HepG2 (cell line): ENCODE measurements around the gene SERPINA3. TPM values are rescaled to one million over a fixed set of nuclear protein-coding genes. Genes with fewer than 3 reads are reported as not detected.

Experiments used
- ATAC-seq: fragments of 200-7000 bp; cut with Tn5 transposase; 3 replicates; pipeline ENCODE4 v1.9.1; 2020; ENCODE audit warnings: mild to moderate bottlenecking, moderate library complexity
- BruUV-seq: library from RNA; stranded (reverse); fragments of 400-500 nt; replicated peaks from 2 replicates; lab custom pipeline; 2021; lab: Mats Ljungman, UMichigan
- CTCF ChIA-PET: fragments of 300-600 bp; formaldehyde crosslinking; extraction: SDS; loops from one replicate; lab custom pipeline; 2021; ENCODE audit warnings: low total read pairs, inconsistent platforms, low intra/inter-chr PET ratio; lab: Yijun Ruan, JAX
- POLR2A ChIA-PET: fragments of 350-600 bp; sonication (Branson Sonifier 250); formaldehyde crosslinking; loops from one replicate; lab custom pipeline; 2020; ENCODE audit warnings: antibody characterized with exemption, inconsistent platforms; lab: Yijun Ruan, JAX
- DNase-seq: peaks from one replicate; pipeline ENCODE4 v3.0.0-alpha.2; 2015; ENCODE audit warnings: low spot score
- FAIRE-seq: peaks from 3 replicates; lab custom pipeline; 2011; peaks lifted over from hg19 to GRCh38; lab: Jason Lieb, UNC
- H2AFZ ChIP-seq: one replicate; pipeline ENCODE4 v1.6.1; 2011; ENCODE audit warnings: low read length, inconsistent platforms
- H3K27ac ChIP-seq: fragments of 300-600 bp; 3 replicates; pipeline ENCODE4 v1.8.0; 2011; ENCODE audit warnings: mixed run types, mild to moderate bottlenecking, mixed read lengths, low read length, inconsistent platforms; ENCODE audit not compliant: insufficient read depth; ENCODE audit errors: extremely low read length
- H3K27me3 ChIP-seq, 2 experiments: fragments of 200-600 bp in 1 of 2; 2 replicates in 1 of 2; 3 replicates in 1 of 2; pipeline versions ENCODE4 v1.6.0 to v1.8.0; 2011; ENCODE audit warnings: low read length in 2 of 2, mild to moderate bottlenecking in 2 of 2, moderate library complexity in 2 of 2, inconsistent platforms in 1 of 2; ENCODE audit not compliant: insufficient read depth in 2 of 2, control insufficient read depth in 1 of 2
- H3K36me3 ChIP-seq, 2 experiments: fragments of 200-600 bp in 1 of 2; replicated peaks in 1 of 2; 2 replicates in 1 of 2; 3 replicates in 1 of 2; pipeline versions ENCODE4 v1.5.1 to v1.8.0; 2011; ENCODE audit warnings: low read length in 2 of 2, inconsistent platforms in 1 of 2; ENCODE audit not compliant: insufficient read depth in 2 of 2, control insufficient read depth in 1 of 2
- H3K4me1 ChIP-seq: 2 replicates; pipeline ENCODE4 v1.5.1; 2012; ENCODE audit warnings: low read length, inconsistent platforms; ENCODE audit not compliant: insufficient read depth
- H3K4me2 ChIP-seq: 2 replicates; pipeline ENCODE4 v1.6.0; 2011; ENCODE audit warnings: low read depth, low read length, inconsistent platforms
- H3K4me3 ChIP-seq, 3 experiments: fragments of 200-600 bp in 1 of 3; sonication (generic), shearing (Covaris generic) in 1 of 3; replicated peaks in 1 of 3; 2 replicates each; pipeline ENCODE4 v1.5.1; 2011 to 2016; ENCODE audit warnings: low read length in 3 of 3, inconsistent platforms in 2 of 3, low read depth in 2 of 3, mild to moderate bottlenecking in 2 of 3, control low read depth in 1 of 3, mixed read lengths in 1 of 3; ENCODE audit not compliant: insufficient read depth in 1 of 3
- H3K79me2 ChIP-seq: one replicate; pipeline ENCODE4 v1.6.1; 2011; ENCODE audit warnings: low read length, inconsistent platforms; ENCODE audit not compliant: insufficient read depth
- H3K9ac ChIP-seq: 2 replicates; pipeline ENCODE4 v1.6.0; 2011; ENCODE audit warnings: mild to moderate bottlenecking, low read depth, low read length, inconsistent platforms; ENCODE audit not compliant: insufficient read depth
- H3K9me3 ChIP-seq: 2 replicates; pipeline ENCODE4 v1.5.1; 2012; ENCODE audit warnings: mild to moderate bottlenecking, low read length
- H4K20me1 ChIP-seq: 2 replicates; pipeline ENCODE4 v1.6.0; 2011; ENCODE audit warnings: inconsistent platforms, mild to moderate bottlenecking, low read length, moderate library complexity; ENCODE audit not compliant: insufficient read depth
- ADNP ChIP-seq: sonication (generic); formaldehyde crosslinking; IDR thresholded peaks from 2 replicates; pipeline ENCODE4 v1.4.0; 2020; ENCODE audit warnings: missing genetic modification reagents
- AKAP8 ChIP-seq: sonication (generic); formaldehyde crosslinking; IDR thresholded peaks from 2 replicates; pipeline ENCODE4 v1.5.1; 2020; ENCODE audit warnings: mild to moderate bottlenecking, missing genetic modification reagents
- ESRRA ChIP-seq: sonication (generic); formaldehyde crosslinking; IDR thresholded peaks from 2 replicates; pipeline ENCODE4 v1.5.1; 2020; ENCODE audit warnings: mild to moderate bottlenecking, low read depth, missing genetic modification reagents
- FOXK2 ChIP-seq: fragments of 450-650 bp; IDR thresholded peaks from 2 replicates; pipeline ENCODE4 v1.6.1; 2016
- KDM1A ChIP-seq: IDR thresholded peaks from 2 replicates; pipeline ENCODE4 v1.6.1; 2016; ENCODE audit warnings: missing compliant biosample characterization
- MEF2D ChIP-seq: sonication (generic); formaldehyde crosslinking; IDR thresholded peaks from 2 replicates; pipeline ENCODE4 v1.5.1; 2020; ENCODE audit warnings: mild to moderate bottlenecking, missing genetic modification reagents
- NR3C1 ChIP-seq: sonication (generic); formaldehyde crosslinking; IDR thresholded peaks from 2 replicates; pipeline ENCODE4 v1.4.0; 2020; ENCODE audit warnings: missing genetic modification reagents
- PLRG1 ChIP-seq: fragments of 450-650 bp; conservative IDR thresholded peaks from 2 replicates; pipeline ENCODE4 v1.6.1; 2016
- RAD21 ChIP-seq: fragments of 450-650 bp; formaldehyde crosslinking; IDR thresholded peaks from 2 replicates; pipeline ENCODE4 v1.5.0; 2020; ENCODE audit warnings: mild to moderate bottlenecking
- RXRB ChIP-seq: IDR thresholded peaks from 2 replicates; pipeline ENCODE4 v1.6.1; 2016; ENCODE audit warnings: borderline replicate concordance, missing genetic modification reagents, missing compliant biosample characterization
- SPEN ChIP-seq: sonication (generic); formaldehyde crosslinking; IDR thresholded peaks from 2 replicates; pipeline ENCODE4 v1.5.1; 2020; ENCODE audit warnings: low read depth, mild to moderate bottlenecking, missing genetic modification reagents
- TCF12 ChIP-seq, 2 experiments: fragments of 450-650 bp in 1 of 2; sonication (generic) in 1 of 2; formaldehyde crosslinking in 1 of 2; IDR thresholded peaks; 2 replicates each; pipeline versions ENCODE4 v1.6.1 to v1.8.0; 2017 to 2022; ENCODE audit warnings: antibody characterized with exemption in 1 of 2, mild to moderate bottlenecking in 1 of 2, missing genetic modification reagents in 1 of 2, moderate library complexity in 1 of 2
- ZFP37 ChIP-seq: sonication (generic); formaldehyde crosslinking; IDR thresholded peaks from 2 replicates; pipeline ENCODE4 v1.4.0; 2020; ENCODE audit warnings: missing genetic modification reagents, borderline replicate concordance
- ZKSCAN8 ChIP-seq: IDR thresholded peaks from 2 replicates; pipeline ENCODE4 v1.6.1; 2016; ENCODE audit warnings: borderline replicate concordance, missing genetic modification reagents, missing compliant biosample characterization
- ZMYM4 ChIP-seq: sonication (generic); formaldehyde crosslinking; IDR thresholded peaks from 2 replicates; pipeline ENCODE4 v1.8.1; 2023; ENCODE audit warnings: mild to moderate bottlenecking, missing genetic modification reagents
- ZNF10 ChIP-seq: sonication (generic); formaldehyde crosslinking; IDR thresholded peaks from 2 replicates; pipeline ENCODE4 v1.4.0; 2020; ENCODE audit warnings: mild to moderate bottlenecking, low read depth, missing genetic modification reagents, borderline replicate concordance
- ZNF331 ChIP-seq: sonication (generic); formaldehyde crosslinking; IDR thresholded peaks from 2 replicates; pipeline ENCODE4 v1.4.0; 2020; ENCODE audit warnings: missing genetic modification reagents
- ZNF816 ChIP-seq: sonication (generic); formaldehyde crosslinking; IDR thresholded peaks from 2 replicates; pipeline ENCODE4 v1.8.0; 2022; ENCODE audit warnings: missing genetic modification reagents, mild to moderate bottlenecking, borderline replicate concordance
- WGBS: methylation state at CpG from one replicate; pipeline ENCODE4 v1.1.6; 2017; ENCODE audit warnings: low lambda C conversion rate; 5-methylcytosine and 5-hydroxymethylcytosine counted together
- in situ Hi-C: cut with HindIII; loops from 2 replicates; pipeline ENCODE4 v1.10.0; 2017; ENCODE audit warnings: low pct_unique_long_range_greater_than_20kb; ENCODE audit not compliant: extremely low pct_ligation_motif_present
- intact Hi-C: fragments of 100-400 bp; cut with micrococcal nuclease; formaldehyde crosslinking; loops from one replicate; pipeline ENCODE4 v1.10.0; 2022; ENCODE audit not compliant: unreplicated experiment
- polyA plus RNA-seq, 8 experiments: library from polyadenylated mRNA; depleted of rRNA in 3 of 8; stranded (reverse) in 7 of 8; unstranded in 1 of 8; fragments of >200 nt; fragmentation: Illumina TruSeq in 4 of 8; extraction: Trizol in 4 of 8; gene quantifications; 2 replicates each; pipeline versions ENCODE4 v1.2.1 to v1.2.3, GENCODE V29; 2011 to 2016; ENCODE audit warnings: low read depth in 4 of 8, missing spikeins in 1 of 8, mixed read lengths in 1 of 8; ENCODE audit not compliant: insufficient read depth in 1 of 8
- total RNA-seq, 5 experiments: library from RNA; depleted of rRNA; stranded (reverse); fragments of >200 nt; fragmentation: Illumina TruSeq; extraction: Trizol; gene quantifications; 2 replicates each; pipeline ENCODE4 v1.2.3, GENCODE V29; 2016; ENCODE audit warnings: low read depth in 1 of 5
- TF ChIP-seq, protein P1 (sequence below): sonication (generic); formaldehyde crosslinking; IDR thresholded peaks from 2 replicates; pipeline ENCODE4 v1.4.0; 2020; ENCODE audit warnings: missing genetic modification reagents

Gene SERPINA3
- total and polyA plus RNA-seq, 2 of the 13 experiments (the other 11 are each of a cell fraction or from before 2014, with no cell fraction given) = 825 to 2,200 TPM

- intact Hi-C loops = loop anchor here (1.0 to 5.0 kb wide), 6 partner anchors 13 to 1462 kb away; partner anchors contain the start of genes SERPINA3, SERPINA4 and SERPINA5
- no peaks in the 10 kb centered on the region for H4K20me1 ChIP-seq
- in situ Hi-C loops = no loop called here
- peak overlapping the region; percentile 96 for H3K27ac ChIP-seq
- no peaks in the 10 kb centered on the region for H3K9me3 ChIP-seq
- WGBS = 0% methylated on average over 9 of the region's 11 CpGs
- no peaks in the 10 kb centered on the region for H3K27me3 ChIP-seq
- BruUV-seq = no TSS peak
- ATAC-seq (peak; percentile 77), DNase-seq (peak; percentile 100), FAIRE-seq (peak; percentile 98)
- H3K36me3 ChIP-seq = no peaks in the 10 kb centered on the region
- H2AFZ ChIP-seq = no peak overlapping the region
- ChIA-PET CTCF (interaction anchor here (1.0 kb wide), 1 partner anchor 50 kb away, joined by 5 read pairs; no protein-coding TSS in a partner anchor), POLR2A (interaction anchor here (0.6 to 15.7 kb wide), 36 partner anchors 11 to 951 kb away, joined by 3 to 638 read pairs (median 5); partner anchors contain the start of genes SERPINA1, SERPINA3, SERPINA4 and SERPINA5)
- peaks cover 37% of the 10 kb centered on the region for H3K79me2 ChIP-seq
- H3K9ac ChIP-seq = peak overlapping the region; percentile 82
- H3K4me3 ChIP-seq = peak overlapping the region; percentile 52 to 68 (median 56)
- peak overlapping the region; percentile 94 for H3K4me2 ChIP-seq
- peaks cover 97% of the 10 kb centered on the region for H3K4me1 ChIP-seq
- TF ChIP-seq ESRRA (peak; percentile 85), ZNF331 (CRISPR knock-in tag) (peak; percentile 84), MEF2D (CRISPR knock-in tag) (peak; percentile 93), ZNF816 (CRISPR knock-in tag) (no peak), RXRB (CRISPR knock-in tag) (peak; percentile 100), SPEN (CRISPR knock-in tag) (peak; percentile 84; the same call in 1 of the 2 replicates), ADNP (CRISPR knock-in tag) (no peak), FOXK2 (peak; percentile 65; the same call in 1 of the 2 replicates), ZFP37 (0 out of 2 replicates have a peak, but pooled peaks have one; percentile 65), NR3C1 (CRISPR knock-in tag) (no peak), TCF12 (IDR thresholded peaks at IDR 0.05) (no peak), TCF12 (CRISPR knock-in tag; IDR thresholded peaks at IDR 0.05) (peak; percentile 97; the same call in 1 of the 2 replicates), PLRG1 (no peak), AKAP8 (peak; percentile 61; the same call in 1 of the 2 replicates), ZKSCAN8 (CRISPR knock-in tag) (peak; percentile 60; the same call in 1 of the 2 replicates), ZNF10 (CRISPR knock-in tag) (no peak), KDM1A (CRISPR knock-in tag) (no peak), RAD21 (CRISPR knock-in tag) (peak; percentile 49), ZMYM4 (CRISPR knock-in tag) (peak; percentile 64)
- TF ChIP-seq, protein P1, sequence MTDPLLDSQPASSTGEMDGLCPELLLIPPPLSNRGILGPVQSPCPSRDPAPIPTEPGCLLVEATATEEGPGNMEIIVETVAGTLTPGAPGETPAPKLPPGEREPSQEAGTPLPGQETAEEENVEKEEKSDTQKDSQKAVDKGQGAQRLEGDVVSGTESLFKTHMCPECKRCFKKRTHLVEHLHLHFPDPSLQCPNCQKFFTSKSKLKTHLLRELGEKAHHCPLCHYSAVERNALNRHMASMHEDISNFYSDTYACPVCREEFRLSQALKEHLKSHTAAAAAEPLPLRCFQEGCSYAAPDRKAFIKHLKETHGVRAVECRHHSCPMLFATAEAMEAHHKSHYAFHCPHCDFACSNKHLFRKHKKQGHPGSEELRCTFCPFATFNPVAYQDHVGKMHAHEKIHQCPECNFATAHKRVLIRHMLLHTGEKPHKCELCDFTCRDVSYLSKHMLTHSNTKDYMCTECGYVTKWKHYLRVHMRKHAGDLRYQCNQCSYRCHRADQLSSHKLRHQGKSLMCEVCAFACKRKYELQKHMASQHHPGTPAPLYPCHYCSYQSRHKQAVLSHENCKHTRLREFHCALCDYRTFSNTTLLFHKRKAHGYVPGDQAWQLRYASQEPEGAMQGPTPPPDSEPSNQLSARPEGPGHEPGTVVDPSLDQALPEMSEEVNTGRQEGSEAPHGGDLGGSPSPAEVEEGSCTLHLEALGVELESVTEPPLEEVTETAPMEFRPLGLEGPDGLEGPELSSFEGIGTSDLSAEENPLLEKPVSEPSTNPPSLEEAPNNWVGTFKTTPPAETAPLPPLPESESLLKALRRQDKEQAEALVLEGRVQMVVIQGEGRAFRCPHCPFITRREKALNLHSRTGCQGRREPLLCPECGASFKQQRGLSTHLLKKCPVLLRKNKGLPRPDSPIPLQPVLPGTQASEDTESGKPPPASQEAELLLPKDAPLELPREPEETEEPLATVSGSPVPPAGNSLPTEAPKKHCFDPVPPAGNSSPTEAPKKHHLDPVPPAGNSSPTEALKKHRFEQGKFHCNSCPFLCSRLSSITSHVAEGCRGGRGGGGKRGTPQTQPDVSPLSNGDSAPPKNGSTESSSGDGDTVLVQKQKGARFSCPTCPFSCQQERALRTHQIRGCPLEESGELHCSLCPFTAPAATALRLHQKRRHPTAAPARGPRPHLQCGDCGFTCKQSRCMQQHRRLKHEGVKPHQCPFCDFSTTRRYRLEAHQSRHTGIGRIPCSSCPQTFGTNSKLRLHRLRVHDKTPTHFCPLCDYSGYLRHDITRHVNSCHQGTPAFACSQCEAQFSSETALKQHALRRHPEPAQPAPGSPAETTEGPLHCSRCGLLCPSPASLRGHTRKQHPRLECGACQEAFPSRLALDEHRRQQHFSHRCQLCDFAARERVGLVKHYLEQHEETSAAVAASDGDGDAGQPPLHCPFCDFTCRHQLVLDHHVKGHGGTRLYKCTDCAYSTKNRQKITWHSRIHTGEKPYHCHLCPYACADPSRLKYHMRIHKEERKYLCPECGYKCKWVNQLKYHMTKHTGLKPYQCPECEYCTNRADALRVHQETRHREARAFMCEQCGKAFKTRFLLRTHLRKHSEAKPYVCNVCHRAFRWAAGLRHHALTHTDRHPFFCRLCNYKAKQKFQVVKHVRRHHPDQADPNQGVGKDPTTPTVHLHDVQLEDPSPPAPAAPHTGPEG (CRISPR knock-in tag) = peak; percentile 74; the same call in 1 of the 2 replicates
Observed at GRCh38 chr14:94598816-94599655, 13.2 kb upstream of the SERPINA3 start.
